H9 (cell line): Measurements from ENCODE around the gene DMBT1. TPM values are rescaled to one million over a fixed set of nuclear protein-coding genes. Genes with fewer than 3 reads are reported as not detected.

Source experiments
- DNase-seq: peaks from one replicate; pipeline ENCODE4 v3.0.0-alpha.2; 2017
- H2AFZ ChIP-seq: one replicate; pipeline ENCODE4 v1.6.1; 2013; ENCODE audit warnings: mild to moderate bottlenecking, low read length, control low read depth, moderate library complexity
- H2AK5ac ChIP-seq: 2 replicates; pipeline ENCODE4 v1.6.1; 2013; ENCODE audit warnings: low read length, control low read depth, mixed read lengths; ENCODE audit not compliant: insufficient read length
- H2BK120ac ChIP-seq: one replicate; pipeline ENCODE4 v1.6.1; 2013; ENCODE audit warnings: low read depth, mild to moderate bottlenecking, low read length, control low read depth, inconsistent platforms; ENCODE audit not compliant: poor library complexity, severe bottlenecking
- H2BK12ac ChIP-seq: 2 replicates; pipeline ENCODE4 v1.6.1; 2013; ENCODE audit warnings: low read length, control low read depth, mixed read lengths, low read depth; ENCODE audit not compliant: insufficient read length
- H2BK15ac ChIP-seq: 2 replicates; pipeline ENCODE4 v1.6.1; 2013; ENCODE audit warnings: low read depth, low read length, control low read depth
- H2BK20ac ChIP-seq: one replicate; pipeline ENCODE4 v1.6.1; 2013; ENCODE audit warnings: low read depth, mild to moderate bottlenecking, low read length, control low read depth, inconsistent platforms; ENCODE audit not compliant: poor library complexity, severe bottlenecking
- H2BK5ac ChIP-seq: 2 replicates; pipeline ENCODE4 v1.6.1; 2013; ENCODE audit warnings: low read length, control low read depth, mixed read lengths; ENCODE audit not compliant: insufficient read length
- H3K14ac ChIP-seq: 2 replicates; pipeline ENCODE4 v1.6.1; 2013; ENCODE audit warnings: low read length, control low read depth; ENCODE audit not compliant: insufficient read depth
- H3K18ac ChIP-seq: 2 replicates; pipeline ENCODE4 v1.6.1; 2013; ENCODE audit warnings: low read depth, mild to moderate bottlenecking, mixed read lengths, low read length, control low read depth; ENCODE audit not compliant: insufficient read length
- H3K23ac ChIP-seq: 2 replicates; pipeline ENCODE4 v1.6.1; 2013; ENCODE audit warnings: low read length, control low read depth, mixed read lengths, low read depth; ENCODE audit not compliant: insufficient read length
- H3K23me2 ChIP-seq: 2 replicates; pipeline ENCODE4 v1.6.1; 2013; ENCODE audit warnings: low read depth, mild to moderate bottlenecking, mixed read lengths, low read length, control low read depth; ENCODE audit not compliant: insufficient read length, poor library complexity, severe bottlenecking
- H3K27ac ChIP-seq: 2 replicates; pipeline ENCODE4 v1.5.1; 2013; ENCODE audit warnings: low read length, control low read depth, mixed read lengths, low read depth; ENCODE audit not compliant: insufficient read length
- H3K27me3 ChIP-seq: 2 replicates; pipeline ENCODE4 v1.6.1; 2013; ENCODE audit warnings: low read length, control low read depth, inconsistent platforms; ENCODE audit not compliant: insufficient read depth
- H3K4ac ChIP-seq: 2 replicates; pipeline ENCODE4 v1.6.1; 2013; ENCODE audit warnings: low read depth, mild to moderate bottlenecking, control low read depth, inconsistent platforms, low read length, moderate library complexity
- H3K4me1 ChIP-seq: 2 replicates; pipeline ENCODE4 v1.6.1; 2013; ENCODE audit warnings: low read length, control low read depth, inconsistent platforms; ENCODE audit not compliant: insufficient read depth
- H3K4me2 ChIP-seq: 2 replicates; pipeline ENCODE4 v1.6.1; 2013; ENCODE audit warnings: low read length, control low read depth, mixed read lengths; ENCODE audit not compliant: insufficient read length, insufficient read depth
- H3K56ac ChIP-seq: 2 replicates; pipeline ENCODE4 v1.6.1; 2013; ENCODE audit warnings: low read depth, mild to moderate bottlenecking, mixed read lengths, low read length, control low read depth; ENCODE audit not compliant: insufficient read length
- H3K79me1 ChIP-seq: 2 replicates; pipeline ENCODE4 v1.6.1; 2013; ENCODE audit warnings: low read depth, mild to moderate bottlenecking, moderate library complexity, low read length, control low read depth, inconsistent platforms; ENCODE audit not compliant: insufficient read depth, poor library complexity, severe bottlenecking
- H3K79me2 ChIP-seq: 2 replicates; pipeline ENCODE4 v1.6.1; 2013; ENCODE audit warnings: low read length, control low read depth, inconsistent platforms; ENCODE audit not compliant: insufficient read depth
- H3K9ac ChIP-seq: 2 replicates; pipeline ENCODE4 v1.6.1; 2013; ENCODE audit warnings: low read length, control low read depth, mixed read lengths; ENCODE audit not compliant: insufficient read length; ENCODE audit errors: extremely low read depth
- H3K9me3 ChIP-seq: one replicate; pipeline ENCODE4 v1.6.1; 2013; ENCODE audit warnings: low read depth, low read length, inconsistent platforms; ENCODE audit not compliant: control insufficient read depth
- H3T11ph ChIP-seq: one replicate; pipeline ENCODE4 v1.6.1; 2013; ENCODE audit warnings: mild to moderate bottlenecking, low read length, control low read depth, inconsistent platforms
- H4K20me1 ChIP-seq: one replicate; pipeline ENCODE4 v1.6.1; 2013; ENCODE audit not compliant: control insufficient read depth, insufficient read length, insufficient read depth
- H4K5ac ChIP-seq: 2 replicates; pipeline ENCODE4 v1.6.1; 2013; ENCODE audit warnings: low read depth, mild to moderate bottlenecking, mixed read lengths, low read length, control low read depth; ENCODE audit not compliant: insufficient read length
- H4K8ac ChIP-seq: replicated peaks from 2 replicates; pipeline ENCODE4 v1.6.1; 2013; ENCODE audit warnings: low read length, control low read depth, mixed read lengths, low read depth; ENCODE audit not compliant: insufficient read length
- H4K91ac ChIP-seq: 2 replicates; pipeline ENCODE4 v1.6.1; 2013; ENCODE audit warnings: low read depth, mild to moderate bottlenecking, moderate library complexity, mixed read lengths, low read length, control low read depth; ENCODE audit not compliant: insufficient read length
- H3K27ac Mint-ChIP-seq, 3 experiments: 2 replicates in 2 of 3; 3 replicates in 1 of 3; pipeline ENCODE4 v1.8.0; 2020 to 2021; ENCODE audit warnings: mixed read lengths in 3 of 3, mild to moderate bottlenecking in 1 of 3, moderate library complexity in 1 of 3
- H3K27me3 Mint-ChIP-seq: 2 replicates; pipeline ENCODE4 v1.8.0; 2021; ENCODE audit warnings: low read depth, mild to moderate bottlenecking, moderate library complexity, mixed read lengths
- H3K36me3 Mint-ChIP-seq, 3 experiments: 2 replicates in 2 of 3; 3 replicates in 1 of 3; pipeline ENCODE4 v1.8.0; 2020 to 2021; ENCODE audit warnings: low read depth in 3 of 3, mixed read lengths in 3 of 3; ENCODE audit not compliant: insufficient read depth in 1 of 3
- H3K4me1 Mint-ChIP-seq, 2 experiments: 2 replicates each; pipeline ENCODE4 v1.8.0; 2020; ENCODE audit warnings: mixed read lengths in 2 of 2
- H3K4me3 Mint-ChIP-seq, 2 experiments: 2 replicates in 1 of 2; 3 replicates in 1 of 2; pipeline ENCODE4 v1.8.0; 2020 to 2021; ENCODE audit warnings: mild to moderate bottlenecking in 2 of 2, mixed read lengths in 2 of 2, moderate library complexity in 1 of 2
- H3K9me3 Mint-ChIP-seq, 2 experiments: 2 replicates in 1 of 2; 3 replicates in 1 of 2; pipeline ENCODE4 v1.8.0; 2020; ENCODE audit warnings: mild to moderate bottlenecking in 2 of 2, mixed read lengths in 2 of 2, moderate library complexity in 1 of 2
- WGBS: extraction: QIAGEN DNeasy Blood & Tissue Kit; methylation state at CpG from one replicate; pipeline ENCODE4 v1.1.7; 2013; ENCODE audit warnings: missing lambda C conversion rate, low lambda C conversion rate, mixed read lengths; ENCODE audit not compliant: insufficient read length; ENCODE audit errors: extremely low coverage; 5-methylcytosine and 5-hydroxymethylcytosine counted together
- total RNA-seq: library from RNA; stranded (reverse); gene quantifications from 2 replicates; pipeline ENCODE4 v1.2.1, GENCODE V29; 2021
- TF ChIP-seq, protein P1 (sequence below): fragments of 200-600 bp; sonication (generic); conservative IDR thresholded peaks from 3 replicates; pipeline ENCODE4 v1.8.0; 2021; ENCODE audit warnings: antibody characterized with exemption, mild to moderate bottlenecking

DMBT1 gene
- total RNA-seq, 1 experiment from 2014 or later: 0.04 TPM

DNA sequence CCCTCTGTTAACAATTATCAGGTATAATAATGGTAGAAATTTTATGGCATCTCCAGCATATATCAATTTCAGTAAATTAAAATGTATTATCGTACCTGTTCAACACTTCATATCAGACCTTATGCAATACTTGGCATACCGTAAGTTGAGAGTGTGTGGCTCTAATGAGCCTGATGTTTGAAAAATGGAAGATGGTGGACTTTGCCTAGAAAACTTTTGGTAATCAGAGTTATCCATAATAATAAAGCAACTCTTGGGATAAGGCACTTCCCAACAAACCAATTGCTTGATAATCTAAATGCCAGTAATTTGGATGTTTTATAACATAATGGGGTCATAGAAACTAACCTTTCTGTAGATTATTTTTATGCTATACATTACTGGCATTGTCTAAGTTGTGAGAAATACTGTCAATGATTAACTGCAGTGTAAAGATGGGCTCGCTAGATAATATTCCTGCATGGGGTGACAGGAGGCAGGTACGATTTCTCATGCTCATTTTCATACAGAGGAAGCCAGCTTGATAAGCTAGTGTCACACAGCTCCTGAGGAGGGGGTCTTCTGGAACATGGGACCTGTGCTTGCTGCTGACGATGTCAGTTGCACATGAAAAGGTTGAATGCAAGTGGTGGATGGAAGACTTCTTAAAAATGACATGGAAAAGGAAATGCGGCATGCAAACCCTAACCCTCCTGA lies 27.8 kb upstream of the DMBT1 start:
- H3K23me2 ChIP-seq: no peaks in the 10 kb centered on the region
- no peaks in the 10 kb centered on the region for H3K79me2 ChIP-seq
- Mint-ChIP-seq H3K9me3 (peaks cover 2 to 3% of the 10 kb centered on the region in 2 experiments; a peak in 2 of 5 replicates), H3K4me1 (no peaks in the 10 kb centered on the region), H3K27me3 (peaks cover 7% of the 10 kb centered on the region), H3K27ac (no peak overlapping the region), H3K4me3 (no peak overlapping the region), H3K36me3 (no peaks in the 10 kb centered on the region; a peak in 1 of 7 replicates)
- H2BK5ac ChIP-seq: no peak overlapping the region
- no peaks in the 10 kb centered on the region for H3K4me1 ChIP-seq
- H2AFZ ChIP-seq: no peak overlapping the region
- no peak overlapping the region for H3K14ac ChIP-seq
- no peak overlapping the region for H3K56ac ChIP-seq
- no peak overlapping the region for H3K4ac ChIP-seq
- no peak overlapping the region for H3K4me2 ChIP-seq
- H3T11ph ChIP-seq: no peak overlapping the region
- H2AK5ac ChIP-seq: no peak overlapping the region
- H4K5ac ChIP-seq: no peak overlapping the region
- H4K8ac ChIP-seq: no peak overlapping the region
- no peak overlapping the region for H2BK15ac ChIP-seq
- no peak overlapping the region for H3K9ac ChIP-seq
- no peak overlapping the region for H4K91ac ChIP-seq
- no peaks in the 10 kb centered on the region for H3K79me1 ChIP-seq
- no peak overlapping the region for H2BK12ac ChIP-seq
- H3K27me3 ChIP-seq: no peaks in the 10 kb centered on the region
- H3K23ac ChIP-seq: no peak overlapping the region
- TF ChIP-seq, protein P1, sequence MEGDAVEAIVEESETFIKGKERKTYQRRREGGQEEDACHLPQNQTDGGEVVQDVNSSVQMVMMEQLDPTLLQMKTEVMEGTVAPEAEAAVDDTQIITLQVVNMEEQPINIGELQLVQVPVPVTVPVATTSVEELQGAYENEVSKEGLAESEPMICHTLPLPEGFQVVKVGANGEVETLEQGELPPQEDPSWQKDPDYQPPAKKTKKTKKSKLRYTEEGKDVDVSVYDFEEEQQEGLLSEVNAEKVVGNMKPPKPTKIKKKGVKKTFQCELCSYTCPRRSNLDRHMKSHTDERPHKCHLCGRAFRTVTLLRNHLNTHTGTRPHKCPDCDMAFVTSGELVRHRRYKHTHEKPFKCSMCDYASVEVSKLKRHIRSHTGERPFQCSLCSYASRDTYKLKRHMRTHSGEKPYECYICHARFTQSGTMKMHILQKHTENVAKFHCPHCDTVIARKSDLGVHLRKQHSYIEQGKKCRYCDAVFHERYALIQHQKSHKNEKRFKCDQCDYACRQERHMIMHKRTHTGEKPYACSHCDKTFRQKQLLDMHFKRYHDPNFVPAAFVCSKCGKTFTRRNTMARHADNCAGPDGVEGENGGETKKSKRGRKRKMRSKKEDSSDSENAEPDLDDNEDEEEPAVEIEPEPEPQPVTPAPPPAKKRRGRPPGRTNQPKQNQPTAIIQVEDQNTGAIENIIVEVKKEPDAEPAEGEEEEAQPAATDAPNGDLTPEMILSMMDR: no peak
- H3K9me3 ChIP-seq: no peaks in the 10 kb centered on the region
- no peak overlapping the region for H3K27ac ChIP-seq
- no peak for DNase-seq
- H4K20me1 ChIP-seq: no peaks in the 10 kb centered on the region
- H2BK20ac ChIP-seq: no peak overlapping the region
- H3K18ac ChIP-seq: no peak overlapping the region
- no CpG with 5 or more reads among the region's 6 CpGs for WGBS
- H2BK120ac ChIP-seq: no peak overlapping the region
